Smooth muscle cell (in vitro differentiated cells): ENCODE measurements around the gene CFAP97D1. TPM values are rescaled to one million over a fixed set of nuclear protein-coding genes. Genes with fewer than 3 reads are reported as not detected.

Experiments used
- DNase-seq: peaks from one replicate; lab custom pipeline; 2025; ENCODE audit not compliant: unreplicated experiment; lab: John Stamatoyannopoulos, UW
- H2AFZ ChIP-seq: fragments of 200-600 bp; sonication (generic); 2 replicates; pipeline ENCODE4 v1.6.0; 2016; ENCODE audit warnings: antibody characterized with exemption, low read depth, mild to moderate bottlenecking
- H3F3A ChIP-seq: fragments of 200-600 bp; sonication (generic); 2 replicates; pipeline ENCODE4 v1.6.0; 2017; ENCODE audit warnings: antibody characterized with exemption, low read depth
- H3K27ac ChIP-seq: fragments of 200-600 bp; sonication (generic); 2 replicates; pipeline ENCODE4 v1.5.1; 2016; ENCODE audit warnings: low read depth, mild to moderate bottlenecking
- H3K27me3 ChIP-seq: fragments of 200-600 bp; sonication (generic); 2 replicates; pipeline ENCODE4 v1.6.1; 2016; ENCODE audit warnings: low read depth, mild to moderate bottlenecking
- H3K36me3 ChIP-seq: fragments of 200-600 bp; sonication (generic); 2 replicates; pipeline ENCODE4 v1.5.1; 2016; ENCODE audit warnings: low read depth
- H3K4me1 ChIP-seq: fragments of 200-600 bp; sonication (generic); 2 replicates; pipeline ENCODE4 v1.5.1; 2016; ENCODE audit warnings: low read depth
- H3K4me2 ChIP-seq: fragments of 200-600 bp; sonication (generic); 2 replicates; pipeline ENCODE4 v1.6.0; 2016; ENCODE audit warnings: mild to moderate bottlenecking
- H3K4me3 ChIP-seq: fragments of 200-600 bp; sonication (generic); 2 replicates; pipeline ENCODE4 v1.5.1; 2016; ENCODE audit warnings: mild to moderate bottlenecking
- H3K79me2 ChIP-seq: fragments of 200-600 bp; sonication (generic); 2 replicates; pipeline ENCODE4 v1.6.0; 2016; ENCODE audit warnings: low read depth, mild to moderate bottlenecking
- H3K9ac ChIP-seq: fragments of 200-600 bp; sonication (generic); 2 replicates; pipeline ENCODE4 v1.6.0; 2016; ENCODE audit warnings: low read depth
- H3K9me3 ChIP-seq: fragments of 200-600 bp; sonication (generic); replicated peaks from 2 replicates; pipeline ENCODE4 v1.5.1; 2016; ENCODE audit warnings: low read depth
- H4K20me1 ChIP-seq: fragments of 200-600 bp; sonication (generic); 2 replicates; pipeline ENCODE4 v1.6.0; 2016; ENCODE audit warnings: low read depth
- WGBS: methylation state at CpG from one replicate; pipeline ENCODE4 v1.1.7; 2016; ENCODE audit warnings: low lambda C conversion rate; 5-methylcytosine and 5-hydroxymethylcytosine counted together
- polyA plus RNA-seq: library from polyadenylated mRNA; unstranded; fragments of >200 nt; fragmentation: Nextera tagmentation; extraction: Ambion mirVana; gene quantifications from 2 replicates; pipeline ENCODE4 v1.2.1, GENCODE V29; 2016
- total RNA-seq: library from RNA; depleted of rRNA; stranded (reverse); fragments of >200 nt; gene quantifications from 2 replicates; pipeline ENCODE4 v1.2.3, GENCODE V29; 2014
- TF ChIP-seq, protein P1 (sequence below): fragments of 200-600 bp; sonication (generic); IDR thresholded peaks from 2 replicates; pipeline ENCODE4 v1.5.1; 2017; ENCODE audit warnings: borderline replicate concordance, mild to moderate bottlenecking, antibody characterized with exemption; ENCODE audit not compliant: insufficient read depth, poor library complexity, severe bottlenecking

The CFAP97D1 gene
- total and polyA plus RNA-seq, 2 experiments from 2014 or later = 0.09 TPM; not detected in 1

GRCh38 chr17:43771463-43771862 lies 8.8 kb upstream of the CFAP97D1 start:
- Histone ChIP-seq H3K9me3 (no peaks in the 10 kb centered on the region), H4K20me1 (peaks cover 22% of the 10 kb centered on the region), H3K27me3 (no peaks in the 10 kb centered on the region), H3K4me2 (no peak overlapping the region), H3K4me1 (no peaks in the 10 kb centered on the region), H2AFZ (no peak overlapping the region), H3K27ac (no peak overlapping the region), H3K36me3 (no peaks in the 10 kb centered on the region), H3K9ac (no peak overlapping the region), H3F3A (no peaks in the 10 kb centered on the region), H3K79me2 (peaks cover 10% of the 10 kb centered on the region), H3K4me3 (no peak overlapping the region)
- 84% methylated on average over 9 of the region's 9 CpGs for WGBS
- TF ChIP-seq, protein P1, sequence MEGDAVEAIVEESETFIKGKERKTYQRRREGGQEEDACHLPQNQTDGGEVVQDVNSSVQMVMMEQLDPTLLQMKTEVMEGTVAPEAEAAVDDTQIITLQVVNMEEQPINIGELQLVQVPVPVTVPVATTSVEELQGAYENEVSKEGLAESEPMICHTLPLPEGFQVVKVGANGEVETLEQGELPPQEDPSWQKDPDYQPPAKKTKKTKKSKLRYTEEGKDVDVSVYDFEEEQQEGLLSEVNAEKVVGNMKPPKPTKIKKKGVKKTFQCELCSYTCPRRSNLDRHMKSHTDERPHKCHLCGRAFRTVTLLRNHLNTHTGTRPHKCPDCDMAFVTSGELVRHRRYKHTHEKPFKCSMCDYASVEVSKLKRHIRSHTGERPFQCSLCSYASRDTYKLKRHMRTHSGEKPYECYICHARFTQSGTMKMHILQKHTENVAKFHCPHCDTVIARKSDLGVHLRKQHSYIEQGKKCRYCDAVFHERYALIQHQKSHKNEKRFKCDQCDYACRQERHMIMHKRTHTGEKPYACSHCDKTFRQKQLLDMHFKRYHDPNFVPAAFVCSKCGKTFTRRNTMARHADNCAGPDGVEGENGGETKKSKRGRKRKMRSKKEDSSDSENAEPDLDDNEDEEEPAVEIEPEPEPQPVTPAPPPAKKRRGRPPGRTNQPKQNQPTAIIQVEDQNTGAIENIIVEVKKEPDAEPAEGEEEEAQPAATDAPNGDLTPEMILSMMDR = no peak
- DNase-seq = no peak

GRCh38 chr17:43772877-43773648 lies 7.2 kb upstream of the CFAP97D1 start:
- no peaks in the 10 kb centered on the region for H3K9me3 ChIP-seq
- peaks cover 9% of the 10 kb centered on the region for H3K4me1 ChIP-seq
- no peak overlapping the region for H3K9ac ChIP-seq
- DNase-seq = no peak
- no peaks in the 10 kb centered on the region for H3K27me3 ChIP-seq
- H3K79me2 ChIP-seq = peaks cover 26% of the 10 kb centered on the region
- WGBS = 84% methylated on average over 10 of the region's 10 CpGs
- no peaks in the 10 kb centered on the region for H3K36me3 ChIP-seq
- no peak overlapping the region for H2AFZ ChIP-seq
- TF ChIP-seq, protein P1 = no peak
- peaks cover 22% of the 10 kb centered on the region for H4K20me1 ChIP-seq
- no peaks in the 10 kb centered on the region for H3F3A ChIP-seq
- H3K27ac ChIP-seq = no peak overlapping the region
- H3K4me3 ChIP-seq = no peak overlapping the region
- H3K4me2 ChIP-seq = no peak overlapping the region

DNA sequence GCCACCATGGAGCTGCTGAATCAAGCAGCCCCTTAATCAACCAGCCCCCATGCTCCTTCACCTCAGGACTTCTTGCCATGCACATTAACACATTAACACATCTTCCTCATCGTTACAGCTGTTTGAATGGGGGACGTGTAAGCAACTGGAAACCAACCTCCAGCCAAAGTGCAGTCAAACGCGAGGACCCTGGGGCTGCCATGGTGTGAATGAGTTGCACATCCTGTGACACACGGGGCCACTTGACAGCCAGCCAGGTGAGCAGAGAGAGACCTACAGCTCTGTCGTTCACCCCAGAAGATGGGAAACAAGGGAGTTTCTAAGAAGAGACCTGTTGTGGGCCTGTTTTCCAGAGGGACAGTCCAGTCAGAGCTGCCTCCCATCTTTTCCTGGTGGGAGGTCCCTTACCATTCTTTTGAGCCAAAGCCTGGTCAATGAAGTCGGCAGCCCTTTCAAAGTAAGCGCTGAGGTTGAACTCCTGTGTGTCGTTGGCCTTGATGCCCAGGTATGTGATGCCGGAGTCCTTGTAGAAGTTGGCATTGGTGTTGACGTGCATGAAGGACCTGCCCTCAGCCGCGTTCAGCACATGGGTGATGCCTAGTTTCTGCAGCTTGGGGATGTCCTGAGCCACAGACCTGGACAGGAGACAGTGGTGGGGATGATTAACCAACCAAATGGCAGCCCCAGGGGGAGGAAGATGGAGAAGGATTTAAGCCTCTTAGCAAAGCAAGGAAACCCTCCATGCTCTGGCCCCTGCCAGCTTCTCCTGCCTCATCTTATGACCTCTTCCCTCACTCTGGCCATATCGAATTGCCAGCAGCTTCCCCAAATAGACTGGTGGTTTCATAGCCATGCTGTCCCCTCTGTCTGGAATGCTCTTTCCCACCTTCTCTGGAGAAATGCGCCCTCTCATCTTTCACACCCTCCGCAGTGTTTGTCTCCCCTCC lies 5.7 kb upstream of the CFAP97D1 start:
- Histone ChIP-seq H4K20me1 (peaks cover 22% of the 10 kb centered on the region), H3K36me3 (no peaks in the 10 kb centered on the region), H3K79me2 (peaks cover 26% of the 10 kb centered on the region), H3K9me3 (no peaks in the 10 kb centered on the region), H3K27me3 (no peaks in the 10 kb centered on the region), H3K27ac (no peak overlapping the region), H3K4me3 (no peak overlapping the region), H3F3A (peaks cover 1% of the 10 kb centered on the region), H3K4me1 (peaks cover 13% of the 10 kb centered on the region), H2AFZ (no peak overlapping the region), H3K9ac (no peak overlapping the region), H3K4me2 (no peak overlapping the region)
- 95% methylated on average over 16 of the region's 16 CpGs for WGBS
- TF ChIP-seq, protein P1 = no peak
- DNase-seq = no peak
